GM23338 (cell line): ENCODE data around the gene NDUFS2.

Experiments used
- CREB1 ChIP-seq: fragments of 250-450 bp; sonication (Bioruptor Pico); IDR thresholded peaks from 2 replicates; pipeline ENCODE4 v1.5.0; 2020; ENCODE audit warnings: low read depth, mild to moderate bottlenecking, moderate library complexity
- CTCF ChIP-seq, 2 experiments: fragments of 200-600 bp in 1 of 2; sonication (generic) in 1 of 2; conservative IDR thresholded peaks; 2 replicates each; pipeline versions ENCODE4 v1.5.1 to v1.6.1; 2016 to 2017; ENCODE audit warnings: antibody characterized with exemption in 2 of 2, low read depth in 2 of 2, mild to moderate bottlenecking in 2 of 2, moderate library complexity in 1 of 2
- ETS1 ChIP-seq: IDR thresholded peaks from 2 replicates; pipeline ENCODE4 v1.6.1; 2016; ENCODE audit warnings: antibody characterized with exemption
- EZH2 ChIP-seq: fragments of 200-600 bp; sonication (generic); IDR thresholded peaks from one replicate; pipeline ENCODE4 v1.8.0; 2017; ENCODE audit warnings: antibody characterized with exemption, mild to moderate bottlenecking, low read depth; ENCODE audit not compliant: unreplicated experiment
- EZH2phosphoT487 ChIP-seq: fragments of 200-600 bp; sonication (generic); IDR thresholded peaks from one replicate; pipeline ENCODE4 v1.8.1; 2018; ENCODE audit warnings: antibody characterized with exemption; ENCODE audit not compliant: unreplicated experiment
- JUNB ChIP-seq: IDR thresholded peaks from one replicate; pipeline ENCODE4 v1.6.1; 2016; ENCODE audit warnings: antibody characterized with exemption; ENCODE audit not compliant: unreplicated experiment
- POLR2AphosphoS5 ChIP-seq: IDR thresholded peaks from 2 replicates; pipeline ENCODE4 v1.6.1; 2016; ENCODE audit warnings: antibody characterized with exemption, low read depth
- REST ChIP-seq: IDR thresholded peaks from one replicate; pipeline ENCODE4 v1.6.1; 2018; ENCODE audit warnings: antibody characterized with exemption; ENCODE audit not compliant: unreplicated experiment
- ZNF331 ChIP-seq: fragments of 250-450 bp; sonication (Bioruptor Pico); IDR thresholded peaks from 2 replicates; pipeline ENCODE4 v1.5.0; 2020; ENCODE audit warnings: low read depth, mild to moderate bottlenecking, moderate library complexity

- TF ChIP-seq CTCF (conservative IDR thresholded peaks at IDR 0.05; ENCODE audit: low read depth in 2 of 2), result no peak
- TF ChIP-seq POLR2AphosphoS5, result no peak
- TF ChIP-seq REST, result no peak
- TF ChIP-seq EZH2, result no peak
- TF ChIP-seq ZNF331 (CRISPR knock-in tag), result no peak
- TF ChIP-seq ETS1, result no peak
- TF ChIP-seq EZH2phosphoT487, result no peak
- no peak for TF ChIP-seq CREB1 (CRISPR knock-in tag)
- TF ChIP-seq JUNB, result no peak
These were observed 28.5 kb upstream of the NDUFS2 start for GRCh38 chr1:161173711-161174110.
